ENCODE results near the gene MFSD12. TPM values are rescaled to one million over a fixed set of nuclear protein-coding genes. Genes with fewer than 3 reads are reported as not detected.

The MFSD12 gene
- total and polyA plus RNA-seq, 2 donors (not counting 3 experiments of a cell fraction or from before 2014, with no cell fraction given): 51.7 to 78.9 TPM

DNA sequence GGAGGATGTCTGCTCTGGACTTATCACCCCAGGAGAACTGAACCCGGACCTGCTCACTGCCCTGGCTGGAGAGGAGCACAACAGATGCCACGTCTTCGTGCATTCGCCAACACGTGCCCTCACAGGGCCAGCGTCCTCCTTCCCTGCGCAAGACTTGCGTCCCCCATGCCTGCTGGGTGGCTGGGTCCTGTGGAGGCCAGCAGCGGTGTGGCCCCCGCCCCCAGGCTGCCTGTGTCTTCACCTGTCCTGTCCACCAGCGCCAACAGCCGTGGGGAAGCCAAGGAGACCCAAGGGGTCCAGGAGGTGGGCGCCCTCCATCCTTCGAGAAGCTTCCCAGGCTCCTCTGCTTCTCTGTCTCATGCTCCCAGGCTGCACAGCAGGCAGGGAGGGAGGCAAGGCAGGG lies 21.8 kb downstream of the MFSD12 start:
- Histone ChIP-seq H3K27ac (ENCODE audit: insufficient read depth, low read depth, low read length) (no peak overlapping the region), H4K20me1 (replicated peaks; ENCODE audit: control insufficient read depth, extremely low read depth, insufficient read depth, low read length) (no peaks in the 10 kb centered on the region), H3K9ac (replicated peaks; ENCODE audit: extremely low read depth, insufficient read depth, low read length) (no peak overlapping the region), H3K4me1 (ENCODE audit: control insufficient read depth, extremely low read depth, insufficient read depth, low read length) (no peaks in the 10 kb centered on the region), H2AFZ (ENCODE audit: low read depth, low read length) (no peak overlapping the region), H3K79me2 (ENCODE audit: control insufficient read depth, insufficient read depth, low read length) (no peaks in the 10 kb centered on the region), H3K4me3 (replicated peaks in 1 of 3; ENCODE audit: insufficient read depth in 1 of 3, low read depth in 1 of 3, low read length in 3 of 3) (no peak overlapping the region), H3K27me3 (ENCODE audit: control insufficient read depth in 2 of 2, insufficient read depth in 2 of 2, low read length in 2 of 2) (no peaks in the 10 kb centered on the region), H3K9me3 (replicated peaks; ENCODE audit: control insufficient read depth, insufficient read depth, low read length) (no peaks in the 10 kb centered on the region), H3K9me1 (replicated peaks; ENCODE audit: control insufficient read depth, extremely low read depth, insufficient read depth, low read length) (no peaks in the 10 kb centered on the region), H3K4me2 (ENCODE audit: insufficient read depth, low read length) (no peak overlapping the region), H3K36me3 (ENCODE audit: control insufficient read depth in 2 of 2, extremely low read depth in 1 of 2, insufficient read depth in 2 of 2, low read length in 2 of 2) (peaks cover 9 to 44% of the 10 kb centered on the region in 2 experiments)
- intact Hi-C loops (cut with micrococcal nuclease): no loop called here
- BruUV-seq (replicated peaks): no TSS peak
- CTCF ChIA-PET: no interaction called here
- TF ChIP-seq EZH2 (IDR thresholded peaks at IDR 0.05; ENCODE audit: borderline replicate concordance, low read depth, low read length, severe bottlenecking) (no peak), JUN (IDR thresholded peaks at IDR 0.05; ENCODE audit: borderline replicate concordance, insufficient read depth, insufficient read length, low read depth) (no peak), POLR2AphosphoS5 (IDR thresholded peaks at IDR 0.05; ENCODE audit: insufficient read depth, low read depth, low read length) (no peak), GATA2 (IDR thresholded peaks at IDR 0.05; ENCODE audit: insufficient read depth, insufficient read length, low read depth, low read length) (no peak), MYC (IDR thresholded peaks at IDR 0.05; ENCODE audit: low read depth, low read length) (no peak), POLR2A (IDR thresholded peaks at IDR 0.05; ENCODE audit: low read depth, low read length) (no peak)
- TF ChIP-seq, protein P1, sequence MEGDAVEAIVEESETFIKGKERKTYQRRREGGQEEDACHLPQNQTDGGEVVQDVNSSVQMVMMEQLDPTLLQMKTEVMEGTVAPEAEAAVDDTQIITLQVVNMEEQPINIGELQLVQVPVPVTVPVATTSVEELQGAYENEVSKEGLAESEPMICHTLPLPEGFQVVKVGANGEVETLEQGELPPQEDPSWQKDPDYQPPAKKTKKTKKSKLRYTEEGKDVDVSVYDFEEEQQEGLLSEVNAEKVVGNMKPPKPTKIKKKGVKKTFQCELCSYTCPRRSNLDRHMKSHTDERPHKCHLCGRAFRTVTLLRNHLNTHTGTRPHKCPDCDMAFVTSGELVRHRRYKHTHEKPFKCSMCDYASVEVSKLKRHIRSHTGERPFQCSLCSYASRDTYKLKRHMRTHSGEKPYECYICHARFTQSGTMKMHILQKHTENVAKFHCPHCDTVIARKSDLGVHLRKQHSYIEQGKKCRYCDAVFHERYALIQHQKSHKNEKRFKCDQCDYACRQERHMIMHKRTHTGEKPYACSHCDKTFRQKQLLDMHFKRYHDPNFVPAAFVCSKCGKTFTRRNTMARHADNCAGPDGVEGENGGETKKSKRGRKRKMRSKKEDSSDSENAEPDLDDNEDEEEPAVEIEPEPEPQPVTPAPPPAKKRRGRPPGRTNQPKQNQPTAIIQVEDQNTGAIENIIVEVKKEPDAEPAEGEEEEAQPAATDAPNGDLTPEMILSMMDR (IDR thresholded peaks at IDR 0.05; ENCODE audit: extremely low read depth in 1 of 2, insufficient read depth in 1 of 2, low read depth in 1 of 2, low read length in 2 of 2): no peak
- TF ChIP-seq, protein P2, sequence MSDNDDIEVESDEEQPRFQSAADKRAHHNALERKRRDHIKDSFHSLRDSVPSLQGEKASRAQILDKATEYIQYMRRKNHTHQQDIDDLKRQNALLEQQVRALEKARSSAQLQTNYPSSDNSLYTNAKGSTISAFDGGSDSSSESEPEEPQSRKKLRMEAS (IDR thresholded peaks at IDR 0.05; ENCODE audit: insufficient read depth, insufficient read length): no peak
- POLR2A ChIA-PET: no interaction called here
- DNase-seq (ENCODE audit: low read depth, low spot score): no peak
- no peak for FAIRE-seq
- dilution Hi-C loops (cut with MboI; ENCODE audit: extremely low pct_ligation_motif_present, low sequenced_read_pairs): no loop called here

Data from endothelial cell of umbilical vein (primary cell).